GM19395 (cell line): ENCODE data around the gene PARD6A.

Source experiments
- ATAC-seq: cut with Tn5 transposase; IDR thresholded peaks from one replicate; pipeline ENCODE4 v1.9.1; 2021; ENCODE audit warnings: mild to moderate bottlenecking, moderate library complexity; ENCODE audit not compliant: unreplicated experiment

Gene PARD6A

GRCh38 chr16:67660564-67661028, at the start of gene PARD6A:
TSS of gene PARD6A (plus strand) at chr16:67660960. CDS start at chr16:67661039, 79 bp downstream.
- ATAC-seq = peak; percentile 76

GRCh38 chr16:67613808-67614207, 47.0 kb upstream of the PARD6A start:
- no peak for ATAC-seq

- ATAC-seq = no peak
Observed at GRCh38 chr16:67628216-67628615, 32.5 kb upstream of the PARD6A start.

GRCh38 chr16:67632415-67633172, 28.2 kb upstream of the PARD6A start:
- no peak for ATAC-seq

- no peak for ATAC-seq
Observed at GRCh38 chr16:67636713-67637112, 24.0 kb upstream of the PARD6A start.

GRCh38 chr16:67637625-67638024, 23.1 kb upstream of the PARD6A start:
- ATAC-seq = no peak

GRCh38 chr16:67641779-67642708, 18.7 kb upstream of the PARD6A start:
- ATAC-seq = no peak

GRCh38 chr16:67644038-67644437, 16.7 kb upstream of the PARD6A start:
- no peak for ATAC-seq

GRCh38 chr16:67645397-67646121, 15.2 kb upstream of the PARD6A start:
- peak; percentile 12 for ATAC-seq

- ATAC-seq = no peak
Observed at GRCh38 chr16:67647111-67647651, 13.6 kb upstream of the PARD6A start.

GRCh38 chr16:67647681-67648080, 13.1 kb upstream of the PARD6A start:
- ATAC-seq = no peak

- no peak for ATAC-seq
Observed at GRCh38 chr16:67648088-67648763, 12.5 kb upstream of the PARD6A start.

- no peak for ATAC-seq
Observed at GRCh38 chr16:67648764-67649407, 11.9 kb upstream of the PARD6A start.

- no peak for ATAC-seq
Observed at GRCh38 chr16:67649494-67649931, 11.2 kb upstream of the PARD6A start.

GRCh38 chr16:67650023-67650422, 10.7 kb upstream of the PARD6A start:
- no peak for ATAC-seq

GRCh38 chr16:67651039-67651438, 9.7 kb upstream of the PARD6A start:
- no peak for ATAC-seq

GRCh38 chr16:67651847-67652246, 8.9 kb upstream of the PARD6A start:
- ATAC-seq = no peak

- no peak for ATAC-seq
Observed at GRCh38 chr16:67652578-67653127, 8.1 kb upstream of the PARD6A start.

- no peak for ATAC-seq
Observed at GRCh38 chr16:67653128-67653788, 7.5 kb upstream of the PARD6A start.
